ENCODE results near the gene SDK1.

GRCh38 chr7:3760651-3761050 lies 459.6 kb downstream of the SDK1 start:
- TF ChIP-seq POLR2A (IDR thresholded peaks at IDR 0.05), result no peak
- no peak for TF ChIP-seq POLR2AphosphoS5 (IDR thresholded peaks at IDR 0.05)
